GM18861 (cell line): ENCODE measurements around the gene CAPN13.

ENCODE experiments used
- ATAC-seq: cut with Tn5 transposase; IDR thresholded peaks from one replicate; pipeline ENCODE4 v1.9.1; 2021; ENCODE audit not compliant: unreplicated experiment

Gene CAPN13

DNA sequence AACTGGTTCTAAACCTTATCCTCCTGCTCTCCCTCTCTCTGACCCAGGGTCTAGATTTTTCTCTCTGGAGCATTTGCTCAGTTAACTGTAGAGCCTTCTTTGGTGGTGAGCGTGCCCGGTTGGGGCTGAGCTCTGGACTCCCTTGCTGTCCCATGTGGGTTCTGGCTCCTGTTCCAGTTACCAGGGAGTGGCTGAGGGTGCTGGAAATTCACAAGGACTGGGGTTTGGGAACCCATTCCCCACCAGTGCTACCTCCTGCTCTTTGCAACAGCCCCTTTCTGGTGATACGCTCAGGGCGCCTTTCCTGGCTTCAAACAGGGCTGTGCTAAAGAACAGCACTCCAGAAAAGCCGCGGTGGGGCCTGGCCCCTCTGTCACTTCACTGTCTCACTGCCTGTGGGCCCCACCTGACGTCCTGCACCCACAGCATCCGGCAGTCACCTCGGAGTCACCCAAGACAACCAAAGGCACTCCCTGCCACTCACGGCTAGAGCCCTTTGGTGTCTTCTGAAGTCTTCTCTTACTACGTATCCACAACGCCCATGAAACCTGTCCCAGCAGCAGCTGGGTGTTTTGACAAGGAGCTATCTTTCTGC, 41.3 kb downstream of the CAPN13 start:
- no peak for ATAC-seq

DNA sequence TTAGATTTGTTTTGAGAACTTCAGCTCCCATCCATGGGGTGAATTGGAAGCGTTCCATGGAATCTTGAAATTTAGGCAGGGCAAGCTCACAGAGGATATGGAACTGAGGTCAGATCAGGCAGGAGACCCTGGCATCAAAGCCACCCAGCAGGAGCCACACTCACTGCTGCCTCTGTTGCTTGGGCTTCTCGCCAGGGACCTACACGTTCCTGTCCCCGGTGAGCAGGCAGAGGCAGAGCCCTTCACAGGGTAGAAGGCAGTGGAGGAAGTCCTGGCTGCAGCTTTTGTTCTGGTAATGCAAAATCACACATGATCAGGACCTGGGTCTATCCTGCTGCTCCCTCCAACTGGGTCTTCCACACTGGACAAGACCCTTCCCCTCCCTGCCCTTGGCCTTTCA, 42.1 kb downstream of the CAPN13 start:
- no peak for ATAC-seq

DNA sequence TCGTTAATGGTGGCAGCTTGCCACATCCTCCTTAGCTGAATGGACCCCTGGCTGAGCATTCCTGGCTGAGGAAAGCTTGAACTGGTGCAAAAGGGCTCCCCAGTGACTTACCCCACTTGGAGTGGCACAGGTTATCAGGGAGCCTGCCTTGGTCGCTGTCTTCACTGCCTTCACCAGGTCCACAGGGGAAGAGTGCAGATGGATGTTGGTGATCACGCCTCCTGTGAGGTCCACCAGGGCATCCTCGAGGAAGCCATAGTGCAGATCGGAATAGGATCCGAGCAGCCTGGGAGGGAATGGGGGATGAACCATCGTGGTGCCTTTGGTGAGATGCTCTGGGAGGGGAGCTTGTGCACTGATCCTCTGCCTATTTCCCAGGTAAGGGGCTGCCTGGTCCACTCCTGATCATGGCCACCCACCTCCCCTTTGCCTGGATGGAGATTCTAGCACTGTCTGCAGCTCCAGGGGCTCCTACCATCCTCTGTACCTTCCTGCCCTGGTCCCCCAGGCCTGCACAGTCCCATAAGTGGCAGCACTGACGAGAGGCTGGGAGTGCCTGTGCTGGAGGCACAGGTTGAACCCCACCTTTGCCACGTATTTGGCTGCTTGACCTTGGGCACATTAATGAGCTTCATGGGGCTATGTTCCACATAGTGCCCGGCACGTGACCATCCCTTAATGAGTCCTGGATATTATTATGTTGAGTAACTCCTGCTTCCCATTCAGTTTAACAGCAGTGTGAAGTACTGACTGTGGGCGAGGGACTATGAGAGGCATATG, 43.0 kb downstream of the CAPN13 start:
- no peak for ATAC-seq

DNA sequence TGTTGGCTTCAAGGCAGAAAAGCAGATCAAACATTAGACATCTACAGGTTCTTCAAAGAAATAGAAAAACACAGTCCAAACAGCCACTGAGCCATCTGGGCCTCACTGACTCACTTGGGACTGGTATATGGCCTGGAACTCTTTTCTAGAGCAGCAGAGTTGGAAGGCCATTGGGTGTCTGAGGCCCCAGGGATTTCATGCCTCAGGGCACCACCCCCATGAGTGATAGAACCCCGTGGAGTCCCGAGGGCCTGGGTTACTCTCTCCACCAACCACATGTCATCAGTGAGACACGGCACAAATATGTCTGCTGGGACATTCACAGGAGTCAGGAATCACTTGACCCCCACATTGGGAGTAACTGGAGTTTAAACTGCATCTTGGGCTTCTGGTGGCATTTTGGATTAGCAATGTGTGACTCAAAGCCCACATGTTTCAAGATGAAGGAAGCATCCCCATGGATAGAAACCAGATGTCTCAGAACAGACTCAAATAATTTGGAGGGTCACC, 44.0 kb downstream of the CAPN13 start:
- ATAC-seq: no peak

DNA sequence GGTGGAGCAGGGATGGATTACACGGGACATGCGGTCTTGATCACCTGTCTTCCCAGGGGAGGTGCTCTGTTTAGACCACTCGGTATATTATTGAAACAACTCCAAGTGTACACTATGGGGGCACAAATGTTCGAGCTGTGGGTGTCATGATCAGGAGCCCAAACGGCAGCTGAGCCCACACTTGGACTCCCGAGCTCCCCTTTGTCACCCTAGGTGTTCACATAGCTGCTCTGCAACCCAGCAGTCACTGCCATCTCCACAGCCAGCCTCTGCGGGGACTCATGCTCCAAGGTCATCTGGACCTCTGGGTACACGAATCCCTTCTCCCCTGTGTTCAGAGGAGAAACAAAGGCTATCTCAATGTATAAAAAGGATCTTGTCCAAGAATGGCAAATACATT, 46.0 kb downstream of the CAPN13 start:
- no peak for ATAC-seq

DNA sequence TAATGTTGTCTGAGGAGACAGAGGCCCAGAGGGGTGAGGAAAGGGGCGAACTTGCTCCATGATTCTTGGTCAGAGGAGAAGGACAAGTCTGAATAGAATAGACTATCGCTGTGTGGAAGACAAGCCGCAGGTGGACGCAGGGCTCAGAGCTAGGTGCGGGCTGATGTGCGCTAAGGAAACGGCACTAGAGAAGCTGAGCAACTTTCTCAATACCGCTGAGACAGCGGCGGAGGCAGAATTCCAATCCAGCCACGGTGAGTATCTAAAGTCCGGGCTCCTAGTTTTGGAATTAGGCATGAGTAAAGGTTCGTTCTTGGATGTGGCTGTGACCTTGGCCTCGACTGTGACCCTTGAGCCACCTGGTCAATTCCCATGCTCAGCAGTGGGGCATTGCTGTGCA, 47.8 kb downstream of the CAPN13 start:
- ATAC-seq: no peak

DNA sequence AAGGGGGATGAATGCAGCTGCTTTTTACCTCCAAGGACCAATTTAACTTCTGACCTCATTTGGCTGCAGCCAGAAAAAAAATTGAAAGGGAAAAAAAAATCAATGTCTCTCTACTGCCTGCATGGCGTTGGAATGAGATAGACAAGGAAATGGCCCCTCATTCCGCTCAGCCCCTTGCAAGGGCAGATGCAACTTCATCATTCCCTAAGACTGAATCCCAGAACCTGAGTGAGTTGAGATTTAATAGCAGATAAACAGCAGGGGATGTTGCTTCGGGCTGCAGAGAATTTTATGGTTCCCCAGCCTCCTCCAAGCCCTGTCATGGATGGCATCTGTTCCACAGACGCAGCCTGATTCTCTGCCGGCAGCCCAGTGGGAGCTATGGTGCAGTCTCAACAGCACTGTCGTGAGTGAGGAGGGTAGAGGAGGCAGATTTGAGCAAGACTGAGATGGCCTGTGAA, 49.0 kb downstream of the CAPN13 start:
- no peak for ATAC-seq

DNA sequence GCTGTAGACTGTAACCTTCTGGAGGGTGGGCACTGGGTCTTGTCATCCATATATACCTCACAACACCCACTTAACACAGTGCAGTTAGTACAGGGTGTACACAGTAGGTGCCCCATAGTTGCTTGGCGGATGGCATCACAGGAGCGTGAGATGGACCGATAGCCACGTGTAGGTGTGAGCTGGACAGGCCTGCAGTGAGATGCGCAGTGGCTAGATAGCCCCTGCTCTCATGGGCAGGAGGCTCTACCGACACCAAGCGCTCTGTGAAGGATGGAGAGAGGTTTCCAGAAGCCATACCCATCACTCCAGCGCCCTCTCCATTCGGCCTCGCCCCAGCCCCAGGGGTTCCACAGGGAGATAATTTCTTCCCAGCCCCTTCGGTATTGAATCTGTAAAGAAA, 49.5 kb downstream of the CAPN13 start:
- no peak for ATAC-seq

DNA sequence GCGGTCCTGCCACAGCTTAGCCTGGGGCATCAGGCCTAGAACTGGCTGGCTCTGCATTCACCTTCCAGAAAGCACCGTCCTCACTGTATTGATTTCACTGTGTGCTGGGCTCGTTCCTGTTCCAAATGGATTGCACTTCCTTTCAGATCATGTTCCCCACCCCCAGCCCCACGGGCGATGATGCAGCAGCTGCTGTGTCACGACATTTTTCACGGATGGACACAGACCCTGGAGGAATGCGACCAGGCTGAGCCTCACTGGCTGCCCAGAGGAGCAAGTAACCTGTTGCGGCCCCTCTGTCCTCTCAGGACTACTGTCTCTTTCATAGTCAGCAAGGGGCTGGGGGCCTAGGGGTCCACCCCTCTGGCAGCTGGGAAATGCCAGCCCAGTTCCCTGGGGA, 50.3 kb downstream of the CAPN13 start:
- no peak for ATAC-seq

DNA sequence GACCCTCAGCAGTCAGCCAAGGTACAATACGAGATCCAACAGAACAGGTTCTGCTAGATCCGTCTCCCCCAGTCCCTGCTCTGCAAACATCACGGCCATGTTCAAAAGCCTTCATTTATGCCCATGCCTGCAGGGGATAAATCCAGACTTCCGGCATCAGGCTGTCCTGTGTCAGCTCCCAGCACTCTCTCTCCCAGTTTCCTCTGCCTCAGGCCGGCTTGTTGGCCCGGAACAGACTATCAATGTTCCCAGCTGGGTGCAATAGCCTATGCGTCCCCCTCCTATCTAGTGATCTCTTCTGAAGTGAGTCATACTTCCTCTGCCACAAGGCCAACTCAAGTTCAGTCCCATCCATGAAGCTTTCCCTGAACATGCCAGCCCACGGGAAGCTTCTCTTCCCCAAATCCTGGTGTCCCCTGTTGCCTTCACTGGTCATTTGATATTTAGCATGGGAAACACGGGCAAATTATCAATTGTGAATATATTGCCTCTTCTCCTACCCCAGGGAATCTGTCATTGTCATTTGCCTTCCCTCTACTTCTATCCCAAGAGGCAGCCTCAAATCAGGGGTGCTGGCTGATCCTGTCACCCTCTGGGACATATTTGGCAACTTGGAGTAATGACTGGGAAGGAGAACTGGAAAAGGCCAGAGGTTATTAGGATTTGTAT, 51.1 kb downstream of the CAPN13 start:
- ATAC-seq: no peak

DNA sequence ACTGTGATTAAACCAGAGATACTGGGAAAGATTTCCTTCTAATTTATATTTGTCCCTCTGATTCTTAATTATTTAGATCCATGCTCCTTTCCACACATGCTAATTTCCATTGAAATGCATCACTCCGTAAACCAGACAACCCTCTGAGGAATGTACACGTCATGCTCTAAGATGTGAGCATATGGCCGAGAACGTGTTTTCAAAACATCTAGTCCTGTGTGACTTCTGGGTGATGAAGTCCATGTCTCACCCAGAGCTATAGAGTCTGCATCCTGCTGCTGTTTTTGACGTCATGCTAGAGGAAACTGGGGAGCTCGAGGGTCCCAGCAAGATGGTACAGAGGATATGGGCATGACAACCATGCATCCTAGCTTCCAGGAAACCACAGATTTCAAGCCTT, 53.6 kb downstream of the CAPN13 start:
- no peak for ATAC-seq

DNA sequence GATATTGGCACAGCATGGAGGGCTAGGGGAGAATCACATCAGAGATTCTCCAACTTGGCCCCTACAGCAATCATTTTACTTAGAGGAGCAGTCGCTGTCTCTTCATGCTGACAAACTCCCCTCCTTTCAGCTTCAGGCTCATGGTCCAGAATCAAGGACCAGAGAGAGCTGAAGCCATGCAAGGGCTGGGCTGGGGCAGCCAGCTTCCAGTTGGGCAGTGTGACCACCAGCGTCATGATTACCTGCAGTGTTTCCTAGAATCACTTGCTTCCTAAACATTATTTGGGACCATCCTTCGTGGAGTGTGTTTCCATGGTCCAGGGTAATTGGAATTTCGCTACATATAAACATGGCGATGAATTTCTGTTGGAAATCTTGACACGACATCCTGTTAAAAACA, 54.4 kb downstream of the CAPN13 start:
- no peak for ATAC-seq

DNA sequence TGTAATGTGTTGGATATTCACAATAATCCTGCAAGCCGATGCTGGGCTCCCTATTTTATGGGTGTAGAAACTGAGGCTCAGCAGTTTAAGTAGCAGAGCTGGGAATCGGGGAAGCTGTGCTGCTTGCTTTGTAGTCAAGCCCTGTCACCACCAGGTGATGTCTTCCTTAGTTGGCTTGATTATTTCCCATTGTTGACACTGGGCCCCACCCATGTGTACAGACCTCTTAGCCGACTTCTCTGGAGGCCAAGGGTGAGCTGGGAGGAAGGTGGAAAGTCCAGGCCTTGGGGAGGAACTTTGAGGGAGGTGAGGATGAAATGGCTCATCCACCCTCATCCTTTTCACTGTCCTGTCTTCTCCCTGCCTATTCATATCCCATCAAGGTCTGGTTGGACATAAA, 60.0 kb downstream of the CAPN13 start:
- no peak for ATAC-seq

DNA sequence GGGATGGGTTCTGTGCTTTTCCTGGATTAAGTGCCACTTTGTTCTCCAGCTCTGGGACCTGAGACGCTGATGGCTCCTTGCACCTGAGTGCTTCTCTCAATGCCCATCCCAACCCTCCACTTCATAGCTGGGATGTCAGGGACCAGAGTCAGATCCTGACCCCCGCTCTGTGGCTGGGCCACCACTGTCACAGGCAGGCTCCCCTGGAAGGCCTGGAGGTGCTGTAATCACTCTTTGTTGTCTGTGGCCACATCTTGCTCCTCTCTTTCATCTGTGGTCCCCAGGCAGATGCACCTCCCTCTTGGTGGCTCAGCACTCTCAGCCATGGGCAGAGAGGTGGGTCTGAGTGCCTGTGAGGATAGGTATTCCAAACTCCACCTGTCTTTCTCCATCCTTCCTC, 62.4 kb downstream of the CAPN13 start:
- no peak for ATAC-seq

DNA sequence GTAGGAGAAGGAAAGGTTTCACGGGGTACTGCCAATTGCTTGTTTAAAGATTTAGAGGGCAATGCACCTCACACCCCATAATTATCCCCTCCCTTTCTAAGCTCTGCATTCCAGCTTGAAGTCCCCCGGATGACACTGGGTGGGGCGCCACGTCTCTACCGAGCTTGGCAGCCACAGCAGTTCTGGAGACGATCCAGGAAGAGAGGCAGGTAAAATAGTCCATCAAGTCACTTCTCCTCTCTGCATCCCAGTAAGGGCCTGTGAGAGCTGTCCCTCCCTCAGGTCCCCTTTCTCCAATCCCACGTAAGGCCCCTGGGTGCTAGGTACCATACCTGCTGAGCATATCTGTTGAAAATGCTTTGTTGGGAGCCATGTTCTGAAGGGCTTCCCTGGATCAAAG, 65.7 kb downstream of the CAPN13 start:
- no peak for ATAC-seq

DNA sequence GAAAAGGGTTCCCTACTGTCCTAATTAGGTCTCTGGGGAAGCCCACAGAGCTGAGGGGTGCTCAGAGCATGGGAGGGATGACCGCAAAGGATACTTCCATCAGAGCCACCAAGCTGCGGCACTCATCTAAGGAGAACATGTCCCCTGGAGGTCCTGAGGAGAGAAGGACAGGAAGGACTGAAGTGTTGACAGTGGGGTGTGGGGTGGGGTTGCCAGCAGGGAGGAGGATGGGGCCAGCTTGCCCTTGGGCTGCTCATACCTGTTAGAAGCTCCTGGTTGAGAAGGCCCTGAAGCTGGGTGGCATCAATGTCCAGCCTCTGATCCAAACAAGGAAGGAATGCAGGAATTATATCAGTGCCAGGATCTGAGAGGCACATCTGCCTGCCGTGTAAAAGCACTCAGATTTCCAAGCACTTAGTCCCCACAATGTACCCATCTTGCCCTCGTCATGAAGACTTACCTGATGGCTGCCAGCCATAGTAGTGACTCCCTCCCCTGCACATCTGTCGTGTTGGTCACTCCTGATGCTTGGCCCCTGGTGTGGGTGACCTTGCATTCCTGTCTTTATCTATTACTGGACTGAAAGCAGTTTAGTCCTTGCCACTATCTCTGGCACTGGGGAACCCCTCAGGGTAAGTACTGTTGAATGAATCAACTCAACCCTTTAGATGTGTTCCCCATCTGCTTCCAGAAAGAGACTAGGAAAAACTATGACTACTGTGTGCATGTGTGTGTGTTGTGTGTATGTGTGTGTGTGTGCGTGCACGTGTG, 68.9 kb downstream of the CAPN13 start:
- ATAC-seq: no peak

DNA sequence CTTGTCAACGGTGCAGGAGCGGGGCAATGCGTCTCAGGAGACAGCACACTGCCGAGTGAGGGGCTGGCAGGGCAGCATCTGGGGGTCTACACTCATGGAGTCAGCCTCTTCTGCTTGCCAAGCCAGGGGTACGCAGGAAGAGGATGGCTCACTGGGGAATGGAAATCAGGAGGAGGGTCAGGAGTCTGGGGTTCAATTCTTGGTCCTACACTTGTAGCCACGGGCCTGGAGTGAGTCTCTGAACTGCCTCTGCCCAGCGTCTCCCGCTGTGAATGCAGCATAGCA, 70.0 kb downstream of the CAPN13 start:
- no peak for ATAC-seq

DNA sequence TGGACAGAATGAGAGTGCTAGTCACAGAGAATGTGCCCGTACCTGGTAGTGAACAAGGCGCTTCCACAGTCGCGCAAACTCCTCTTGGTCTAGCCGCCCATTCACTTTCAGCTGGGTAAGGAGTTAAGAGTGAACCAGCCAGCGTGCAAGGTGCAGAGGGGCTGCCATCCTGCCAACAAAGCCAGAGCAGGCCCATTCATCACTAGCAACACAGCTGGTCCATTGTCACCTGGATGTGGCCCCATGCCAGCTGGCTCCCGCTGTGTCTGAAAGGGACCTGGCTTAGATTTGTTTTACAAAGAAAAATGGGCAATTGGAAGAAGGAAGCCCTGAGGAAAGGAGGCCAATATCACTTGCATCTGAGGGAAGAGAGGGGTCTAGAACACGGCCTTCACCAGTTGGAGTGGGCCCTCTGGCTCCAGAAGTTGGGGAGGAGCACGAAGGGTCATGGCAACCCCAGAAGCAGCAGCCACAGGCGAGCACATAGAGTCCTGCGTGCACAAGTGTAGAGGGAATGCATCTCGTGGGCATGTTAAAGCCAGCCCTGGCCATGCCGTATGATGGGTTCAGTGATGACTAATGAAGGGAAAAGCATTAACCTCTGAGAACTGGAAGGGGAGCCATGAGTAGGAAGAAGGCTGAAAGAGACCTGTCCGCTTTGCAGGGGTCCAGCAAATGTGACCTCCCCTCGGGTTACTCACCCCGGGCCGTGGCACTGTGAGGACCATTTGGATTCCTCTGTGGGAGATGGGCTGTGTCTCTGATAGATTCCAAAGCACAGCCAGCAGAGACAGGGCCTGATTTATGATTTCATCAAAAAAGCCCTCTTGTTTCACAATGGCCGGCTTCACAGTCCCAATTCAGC, 70.6 kb downstream of the CAPN13 start:
- no peak for ATAC-seq

DNA sequence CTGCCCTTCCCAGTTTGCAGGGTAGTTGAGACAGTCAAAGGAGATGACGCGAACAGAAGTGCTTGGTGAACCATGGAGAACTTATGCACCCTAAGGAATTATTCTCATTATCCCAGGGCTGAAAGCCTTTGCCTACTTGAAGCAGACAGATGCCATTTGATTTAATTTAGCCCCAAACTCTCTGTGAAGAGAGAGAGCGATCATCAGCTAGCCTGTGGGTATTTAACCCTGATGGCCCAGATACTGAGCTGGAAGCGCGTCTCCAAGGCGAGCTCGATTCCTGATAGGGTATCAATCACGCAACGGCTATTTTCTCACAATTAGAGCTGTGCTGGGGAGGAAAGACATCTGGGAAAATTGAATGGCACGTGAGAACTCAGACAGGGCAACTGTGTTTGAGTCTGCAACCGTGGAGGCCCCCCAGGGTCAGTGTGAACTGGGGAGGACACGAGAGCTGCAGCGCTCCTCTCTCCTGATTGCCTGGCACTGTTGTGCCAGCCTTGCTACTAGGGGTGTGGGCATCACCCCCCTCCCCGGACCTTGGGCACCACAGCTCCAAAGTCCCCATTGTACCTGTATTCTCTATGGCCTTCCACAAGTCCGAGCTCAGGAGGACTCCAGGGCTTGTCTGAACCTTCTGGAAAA, 73.2 kb downstream of the CAPN13 start:
- no peak for ATAC-seq

DNA sequence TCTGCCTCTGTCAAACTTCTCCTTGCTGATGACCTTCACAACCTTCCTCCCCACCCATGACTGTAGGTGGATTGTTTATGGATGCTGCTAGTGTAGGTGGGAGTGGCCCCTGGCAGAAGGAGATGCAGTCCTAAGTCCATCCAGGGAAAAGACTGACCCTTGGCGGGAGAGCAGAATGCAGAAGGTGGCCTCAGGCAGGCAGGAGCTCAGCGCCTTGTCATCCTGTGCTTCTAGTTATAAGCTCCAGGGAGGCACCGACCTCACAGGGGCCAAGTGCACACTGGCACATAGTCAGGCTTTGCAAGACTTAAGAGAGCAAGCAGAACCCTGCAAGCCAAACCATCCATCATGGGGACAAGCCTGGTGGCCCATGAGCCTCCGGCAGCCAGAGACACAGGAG, 74.4 kb downstream of the CAPN13 start:
- no peak for ATAC-seq
